Keratinocyte (primary cell): ENCODE results near the gene MAML2.

Experiments
- EZH2 ChIP-seq: IDR thresholded peaks from one replicate; pipeline ENCODE4 v1.6.1; 2012; ENCODE audit warnings: inconsistent platforms, mild to moderate bottlenecking, low read length, moderate library complexity
- TF ChIP-seq, protein P1 (sequence below), 3 experiments: IDR thresholded peaks in 1 of 3; conservative IDR thresholded peaks in 1 of 3; optimal IDR thresholded peaks in 1 of 3; 2 replicates in 2 of 3; 3 replicates in 1 of 3; pipeline versions ENCODE3 to v1.5.1; 2011; ENCODE audit warnings: low read length in 3 of 3, mild to moderate bottlenecking in 3 of 3, moderate library complexity in 2 of 3, control low read depth in 1 of 3, inconsistent platforms in 1 of 3; ENCODE audit not compliant: insufficient read depth in 2 of 3; ENCODE audit errors: extremely low read depth in 1 of 3

DNA sequence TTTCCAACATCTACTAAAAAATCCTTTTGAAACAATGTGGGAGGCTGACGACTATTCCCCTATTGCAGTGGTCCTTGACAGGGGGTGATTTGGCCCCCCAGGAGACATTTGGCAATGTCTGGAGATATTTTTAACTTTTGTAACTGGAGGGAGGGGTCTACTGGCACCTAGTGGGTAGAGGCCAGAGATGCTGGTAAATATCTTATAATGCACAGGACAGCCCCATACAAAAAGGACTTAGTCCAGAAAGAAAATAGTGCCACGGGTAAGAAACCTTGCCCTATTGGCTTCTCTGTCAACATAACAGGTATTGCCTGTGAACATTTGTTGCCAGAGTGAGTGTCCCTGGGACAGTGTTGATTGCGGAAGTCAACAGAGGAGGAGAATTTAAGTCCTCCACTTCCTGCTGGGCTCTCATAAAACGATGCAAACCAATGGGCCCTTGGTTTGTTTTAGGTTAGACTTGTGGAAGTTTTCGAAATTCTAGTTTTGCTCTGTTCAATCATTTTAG lies 101.6 kb downstream of the MAML2 start:
- TF ChIP-seq EZH2 = no peak
- TF ChIP-seq, protein P1, sequence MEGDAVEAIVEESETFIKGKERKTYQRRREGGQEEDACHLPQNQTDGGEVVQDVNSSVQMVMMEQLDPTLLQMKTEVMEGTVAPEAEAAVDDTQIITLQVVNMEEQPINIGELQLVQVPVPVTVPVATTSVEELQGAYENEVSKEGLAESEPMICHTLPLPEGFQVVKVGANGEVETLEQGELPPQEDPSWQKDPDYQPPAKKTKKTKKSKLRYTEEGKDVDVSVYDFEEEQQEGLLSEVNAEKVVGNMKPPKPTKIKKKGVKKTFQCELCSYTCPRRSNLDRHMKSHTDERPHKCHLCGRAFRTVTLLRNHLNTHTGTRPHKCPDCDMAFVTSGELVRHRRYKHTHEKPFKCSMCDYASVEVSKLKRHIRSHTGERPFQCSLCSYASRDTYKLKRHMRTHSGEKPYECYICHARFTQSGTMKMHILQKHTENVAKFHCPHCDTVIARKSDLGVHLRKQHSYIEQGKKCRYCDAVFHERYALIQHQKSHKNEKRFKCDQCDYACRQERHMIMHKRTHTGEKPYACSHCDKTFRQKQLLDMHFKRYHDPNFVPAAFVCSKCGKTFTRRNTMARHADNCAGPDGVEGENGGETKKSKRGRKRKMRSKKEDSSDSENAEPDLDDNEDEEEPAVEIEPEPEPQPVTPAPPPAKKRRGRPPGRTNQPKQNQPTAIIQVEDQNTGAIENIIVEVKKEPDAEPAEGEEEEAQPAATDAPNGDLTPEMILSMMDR (optimal IDR thresholded peaks at IDR 0.05 in 1 of 3, IDR thresholded peaks at IDR 0.05 in 1 of 3, conservative IDR thresholded peaks at IDR 0.05 in 1 of 3; ENCODE audit: extremely low read depth in 1 of 3, insufficient read depth in 2 of 3, low read length in 3 of 3) = no peak
